ENCODE data around the gene MST1.

The MST1 gene

DNA sequence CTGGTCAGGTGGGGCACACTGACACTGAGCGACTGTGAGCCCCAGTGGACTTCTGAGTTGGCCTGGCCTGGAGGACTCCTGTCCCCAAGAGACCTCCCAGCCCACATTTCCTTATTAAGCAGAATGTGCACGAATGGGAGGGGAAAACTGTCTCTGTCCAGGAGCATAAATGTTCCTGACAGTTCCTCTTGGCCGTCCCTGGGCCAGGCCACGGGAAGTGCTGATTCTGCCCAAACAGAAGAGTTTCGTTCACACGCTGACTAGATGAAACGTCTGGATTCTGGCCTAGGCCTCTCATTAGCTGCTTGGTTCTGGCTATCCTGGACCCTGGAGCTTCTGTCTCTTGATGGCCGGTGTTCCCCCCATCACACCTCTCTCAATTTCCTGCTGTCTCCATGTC, 44.6 kb downstream of the MST1 start:
- TF ChIP-seq TAF1 (IDR thresholded peaks at IDR 0.05; ENCODE audit: borderline replicate concordance, low read depth, low read length) (no peak), POLR2AphosphoS5 (IDR thresholded peaks at IDR 0.05; ENCODE audit: low read depth, low read length) (no peak), POLR2A (IDR thresholded peaks at IDR 0.05; ENCODE audit: low read depth, low read length) (no peak)
- DNase-seq (ENCODE audit: insufficient read length) (no peak), FAIRE-seq (no peak)

DNA sequence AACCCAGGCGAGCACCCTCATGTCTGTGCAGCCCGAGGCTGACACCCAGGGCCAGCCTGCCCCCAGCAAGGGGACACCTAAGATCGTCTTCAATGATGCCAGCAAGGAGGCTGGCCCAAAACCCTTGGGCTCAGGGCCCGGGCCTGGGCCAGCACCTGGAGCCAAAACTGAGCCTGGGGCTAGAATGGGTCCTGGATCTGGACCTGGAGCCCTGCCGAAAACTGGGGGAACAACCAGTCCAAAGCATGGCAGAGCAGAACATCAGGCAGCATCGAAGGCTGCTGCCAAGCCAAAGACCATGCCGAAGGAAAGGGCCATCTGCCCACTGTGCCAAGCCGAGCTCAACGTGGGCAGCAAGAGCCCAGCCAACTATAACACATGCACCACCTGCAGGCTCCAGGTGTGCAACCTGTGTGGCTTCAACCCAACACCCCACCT, 46.5 kb downstream of the MST1 start:
- no peak for TF ChIP-seq POLR2AphosphoS5 (IDR thresholded peaks at IDR 0.05; ENCODE audit: low read depth, low read length)
- no peak for TF ChIP-seq POLR2A (IDR thresholded peaks at IDR 0.05; ENCODE audit: low read depth, low read length)
- TF ChIP-seq TAF1 (IDR thresholded peaks at IDR 0.05; ENCODE audit: borderline replicate concordance, low read depth, low read length): no peak
- no peak for FAIRE-seq
- no peak for DNase-seq (ENCODE audit: insufficient read length)

DNA sequence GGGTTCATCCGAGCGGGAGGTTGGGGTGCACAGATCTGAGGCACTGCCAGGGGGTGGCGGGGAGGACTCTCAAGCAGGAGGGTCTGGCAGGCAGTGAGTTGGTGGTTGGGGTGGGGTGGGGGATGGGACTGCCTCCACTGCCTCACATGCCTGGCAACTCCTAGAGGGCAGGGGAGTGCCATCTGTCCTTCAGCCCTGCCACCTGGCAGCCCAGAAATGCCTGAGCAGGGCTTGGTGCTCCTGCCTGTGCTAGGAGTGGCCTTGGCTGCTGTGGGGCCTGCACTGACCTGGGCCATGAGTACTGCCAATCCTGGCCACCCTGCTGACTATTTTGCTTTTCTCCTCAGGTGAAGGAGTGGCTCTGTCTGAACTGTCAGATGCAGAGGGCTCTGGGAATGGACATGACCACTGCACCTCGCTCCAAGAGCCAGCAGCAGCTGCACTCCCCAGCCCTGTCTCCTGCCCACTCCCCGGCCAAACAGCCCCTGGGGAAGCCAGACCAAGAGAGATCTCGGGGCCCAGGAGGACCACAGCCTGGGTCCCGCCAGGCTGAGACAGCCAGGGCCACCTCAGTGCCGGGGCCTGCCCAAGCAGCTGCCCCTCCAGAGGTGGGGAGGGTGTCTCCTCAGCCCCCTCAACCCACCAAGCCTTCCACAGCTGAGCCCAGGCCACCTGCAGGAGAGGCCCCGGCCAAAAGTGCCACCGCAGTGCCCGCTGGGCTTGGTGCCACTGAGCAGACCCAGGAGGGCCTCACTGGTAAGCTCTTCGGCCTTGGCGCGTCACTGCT, 47.2 kb downstream of the MST1 start:
- DNase-seq (ENCODE audit: insufficient read length) (no peak), FAIRE-seq (no peak)
- TF ChIP-seq POLR2A (IDR thresholded peaks at IDR 0.05; ENCODE audit: low read depth, low read length) (no peak), POLR2AphosphoS5 (IDR thresholded peaks at IDR 0.05; ENCODE audit: low read depth, low read length) (no peak)

DNA sequence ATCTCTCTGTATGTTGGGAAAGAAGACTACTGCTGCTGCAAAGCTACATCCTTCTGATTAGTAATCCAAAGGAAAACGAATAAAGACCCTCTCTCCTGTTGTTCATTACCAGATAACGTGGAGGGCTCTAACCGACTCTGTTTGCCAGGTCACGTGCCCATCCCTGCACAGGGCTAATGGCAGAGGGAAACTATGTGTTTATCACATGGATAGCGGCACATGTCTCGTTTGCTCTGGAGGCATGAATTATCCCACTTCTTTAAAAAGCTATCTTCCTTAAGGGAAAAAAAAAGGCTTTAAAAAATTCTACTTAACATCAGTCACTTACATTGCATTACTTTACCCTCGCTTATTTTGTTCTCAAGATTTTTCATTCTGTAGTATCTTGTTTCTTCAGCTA, 48.0 kb downstream of the MST1 start:
- no peak for TF ChIP-seq POLR2AphosphoS5 (IDR thresholded peaks at IDR 0.05; ENCODE audit: low read depth, low read length)
- no peak for TF ChIP-seq TAF1 (IDR thresholded peaks at IDR 0.05; ENCODE audit: borderline replicate concordance, low read depth, low read length)
- no peak for TF ChIP-seq POLR2A (IDR thresholded peaks at IDR 0.05; ENCODE audit: low read depth, low read length)
- FAIRE-seq (no peak), DNase-seq (ENCODE audit: insufficient read length) (no peak)

DNA sequence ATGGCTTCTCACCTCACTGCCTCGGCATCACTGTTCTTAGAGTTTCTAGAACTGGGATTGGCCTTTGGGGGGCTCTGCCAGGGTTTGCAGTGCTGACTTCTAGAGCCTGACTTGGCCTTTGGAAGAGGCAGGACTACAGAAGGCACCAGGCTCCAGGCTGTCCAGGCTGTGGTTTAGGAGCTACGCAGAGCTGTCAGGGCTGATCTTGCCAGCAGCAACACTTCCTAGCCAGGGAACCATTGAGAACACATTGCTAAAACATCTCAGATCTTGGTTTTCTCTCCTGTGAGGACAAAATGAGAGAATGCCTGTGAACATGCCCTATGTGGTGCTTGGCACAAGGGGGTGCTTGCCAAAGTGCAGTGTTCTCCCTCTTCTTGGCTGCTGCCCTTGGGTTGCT, 49.7 kb downstream of the MST1 start:
- DNase-seq (ENCODE audit: insufficient read length) (no peak), FAIRE-seq (no peak)
- no peak for TF ChIP-seq POLR2A (IDR thresholded peaks at IDR 0.05; ENCODE audit: low read depth, low read length)
- TF ChIP-seq POLR2AphosphoS5 (IDR thresholded peaks at IDR 0.05; ENCODE audit: low read depth, low read length): no peak
- no peak for TF ChIP-seq TAF1 (IDR thresholded peaks at IDR 0.05; ENCODE audit: borderline replicate concordance, low read depth, low read length)

DNA sequence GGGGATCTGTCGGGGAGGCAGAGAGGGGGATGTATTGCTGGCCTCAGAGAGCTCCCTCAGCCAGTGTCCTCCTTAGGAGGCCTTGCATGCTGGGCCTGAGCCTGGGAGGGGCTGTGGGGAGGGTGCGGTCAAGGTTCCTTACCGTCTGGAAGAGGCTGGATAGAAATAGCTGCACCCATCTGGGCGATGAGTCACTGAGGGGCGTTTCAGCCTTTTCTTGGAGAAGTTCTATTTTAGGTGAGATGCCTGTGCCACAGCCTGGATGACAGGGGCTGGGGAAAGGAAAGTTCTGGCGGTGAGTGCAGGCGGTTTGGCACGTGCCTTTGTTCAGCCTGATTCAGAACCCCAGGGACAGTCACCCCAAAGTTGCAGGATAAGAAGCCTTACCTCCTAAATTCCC, 50.8 kb downstream of the MST1 start:
- FAIRE-seq (no peak), DNase-seq (ENCODE audit: insufficient read length) (no peak)
- no peak for TF ChIP-seq POLR2AphosphoS5 (IDR thresholded peaks at IDR 0.05; ENCODE audit: low read depth, low read length)
- TF ChIP-seq TAF1 (IDR thresholded peaks at IDR 0.05; ENCODE audit: borderline replicate concordance, low read depth, low read length): no peak
- no peak for TF ChIP-seq POLR2A (IDR thresholded peaks at IDR 0.05; ENCODE audit: low read depth, low read length)

DNA sequence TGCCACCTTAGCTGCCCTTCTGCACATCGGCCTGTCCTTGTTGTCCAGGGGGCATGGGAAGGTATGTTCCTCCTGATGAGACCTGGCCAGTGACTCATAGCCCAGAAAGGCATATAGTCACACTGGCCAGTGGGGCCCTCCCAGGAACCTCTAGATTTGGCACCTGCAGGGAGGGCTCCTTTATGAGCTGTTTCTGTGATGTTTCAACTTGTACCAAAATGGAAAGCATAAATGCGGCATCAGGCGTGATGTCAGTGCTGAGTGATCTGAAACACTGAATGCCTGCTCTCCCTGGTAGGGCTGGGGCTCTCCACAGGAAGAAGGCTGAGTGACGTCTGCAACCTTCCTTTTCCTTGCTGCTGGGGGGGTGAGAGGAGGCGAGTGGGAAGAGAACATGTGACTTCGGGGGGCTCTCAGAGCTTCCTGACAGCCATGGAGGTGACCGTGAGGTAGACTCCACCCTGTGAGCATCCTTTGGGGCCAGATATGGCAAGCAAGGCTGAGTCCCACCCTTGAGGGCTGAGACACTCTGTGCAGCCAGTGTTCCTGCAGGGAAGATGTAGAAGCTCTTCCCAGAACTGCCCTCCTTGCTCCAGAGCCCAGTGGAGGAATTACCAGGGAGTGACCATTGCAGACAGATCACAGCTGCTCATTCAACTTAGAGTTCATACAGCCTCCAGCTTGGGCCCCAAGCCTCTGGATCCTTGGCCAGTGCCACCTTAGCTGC, 52.2 kb downstream of the MST1 start:
- TF ChIP-seq POLR2AphosphoS5 (IDR thresholded peaks at IDR 0.05; ENCODE audit: low read depth, low read length) (no peak), POLR2A (IDR thresholded peaks at IDR 0.05; ENCODE audit: low read depth, low read length) (no peak), TAF1 (IDR thresholded peaks at IDR 0.05; ENCODE audit: borderline replicate concordance, low read depth, low read length) (no peak)
- FAIRE-seq: peak; percentile 81
- no peak for DNase-seq (ENCODE audit: insufficient read length)

DNA sequence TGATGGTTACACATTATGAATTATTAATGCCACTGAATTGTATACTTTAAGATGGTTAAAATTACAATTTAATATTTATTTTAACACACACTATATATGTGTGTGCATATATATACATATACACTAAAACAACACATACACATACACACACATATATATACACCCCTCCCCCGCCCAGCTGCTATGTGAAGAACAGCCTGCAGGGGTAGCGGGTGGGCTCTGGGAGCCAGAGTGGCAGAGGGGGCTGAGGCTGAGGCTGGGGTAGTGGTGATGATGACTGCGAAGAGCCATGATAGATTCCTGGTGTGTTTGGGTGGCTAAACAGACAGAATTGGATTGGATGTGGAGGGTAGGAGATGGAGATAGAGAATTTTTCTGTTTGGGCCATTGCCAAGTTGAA, 54.5 kb downstream of the MST1 start:
- FAIRE-seq: no peak
- no peak for TF ChIP-seq POLR2A (IDR thresholded peaks at IDR 0.05; ENCODE audit: low read depth, low read length)
- no peak for TF ChIP-seq TAF1 (IDR thresholded peaks at IDR 0.05; ENCODE audit: borderline replicate concordance, low read depth, low read length)
- TF ChIP-seq POLR2AphosphoS5 (IDR thresholded peaks at IDR 0.05; ENCODE audit: low read depth, low read length): no peak

More for the DNA sequence above, 54.5 kb downstream of the MST1 start:
- no peak for DNase-seq (ENCODE audit: insufficient read length)
